GM19239 (cell line): ENCODE data around the gene ZFP3.
"Not testable (repeated sequence)": the region's sequence is repeated elsewhere in the genome, so short reads cannot be mapped to it uniquely, and the experiment has no call there.

ENCODE experiments used
- DNase-seq: peaks from one replicate; pipeline ENCODE4 v3.0.0; 2011; ENCODE audit warnings: low spot score; ENCODE audit not compliant: insufficient read length
- FAIRE-seq: peaks from 2 replicates; lab custom pipeline; 2011; peaks lifted over from hg19 to GRCh38; lab: Jason Lieb, UNC

ZFP3 gene

DNA sequence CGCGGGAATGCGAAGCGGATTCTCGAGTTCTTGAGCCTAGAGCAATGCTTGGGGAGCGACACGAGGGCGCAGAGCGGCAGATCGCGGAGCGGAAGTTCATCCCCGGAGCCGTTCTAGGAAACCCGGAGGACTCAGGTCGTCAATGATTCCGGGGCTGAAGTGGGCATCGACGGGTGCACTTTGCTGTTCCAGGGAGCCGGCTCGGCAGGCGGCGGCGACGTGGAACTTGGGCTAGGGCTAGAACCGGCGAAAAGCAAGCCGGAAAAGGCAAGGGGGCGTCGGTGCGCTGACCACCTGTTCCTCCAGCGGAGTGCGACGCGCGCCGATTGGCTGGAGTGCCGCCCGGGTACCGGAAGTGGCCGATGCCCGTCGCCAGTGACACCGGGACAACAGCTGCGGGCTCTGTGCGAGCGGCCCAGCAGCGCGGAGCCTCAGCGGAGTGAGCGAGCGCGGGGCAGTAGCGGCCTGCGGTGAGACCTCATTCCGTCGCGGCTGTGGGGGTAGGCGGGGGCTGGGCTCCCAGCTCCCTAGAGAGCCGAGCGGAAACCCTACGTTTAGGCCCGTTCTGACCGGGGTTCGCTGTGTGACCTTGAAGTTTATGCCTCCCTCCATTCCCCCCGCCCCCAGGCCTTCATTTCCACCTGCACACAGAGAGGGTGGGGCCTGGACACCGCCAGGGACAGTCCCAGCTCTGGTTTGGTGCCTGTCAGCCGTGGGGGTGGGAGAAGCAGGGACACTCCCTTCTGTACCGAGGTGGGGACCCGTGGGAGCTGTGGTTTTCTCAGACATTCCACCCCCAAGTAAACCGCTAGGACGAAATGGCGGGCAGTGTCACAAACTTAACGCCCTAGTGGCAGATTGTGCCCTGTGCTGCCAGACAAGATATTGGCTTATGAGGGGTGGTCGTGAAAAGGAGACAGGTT lies at the start of gene ZFP3:
TSS of gene ZFP3 (plus strand) at position 362 of the 923 bp plus-strand sequence. CDS start 13,038 bp downstream, outside the sequence.
- FAIRE-seq (peak; percentile 93), DNase-seq (peak; percentile 81)

DNA sequence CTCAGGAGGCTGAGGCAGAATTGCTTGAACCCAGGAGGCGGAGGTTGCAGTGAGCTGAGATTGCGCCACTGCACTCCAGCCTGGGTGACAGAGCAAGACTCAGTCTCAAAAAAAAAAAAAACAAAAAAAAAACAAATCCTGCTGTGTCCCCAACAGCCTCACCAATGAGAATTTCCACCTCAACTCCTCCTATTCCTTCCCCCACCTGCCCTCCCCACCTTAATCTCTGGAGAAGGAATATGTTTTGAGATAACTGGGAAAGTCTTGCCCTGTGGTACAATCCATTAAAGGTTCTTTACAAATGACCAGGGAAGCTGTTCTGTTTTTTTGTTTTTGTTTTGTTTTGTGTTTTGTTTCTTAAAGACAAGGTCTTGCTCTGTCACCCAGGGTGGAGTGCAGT lies 48.1 kb upstream of the ZFP3 start:
- not testable (repeated sequence) for DNase-seq
- peak; percentile 37 for FAIRE-seq

DNA sequence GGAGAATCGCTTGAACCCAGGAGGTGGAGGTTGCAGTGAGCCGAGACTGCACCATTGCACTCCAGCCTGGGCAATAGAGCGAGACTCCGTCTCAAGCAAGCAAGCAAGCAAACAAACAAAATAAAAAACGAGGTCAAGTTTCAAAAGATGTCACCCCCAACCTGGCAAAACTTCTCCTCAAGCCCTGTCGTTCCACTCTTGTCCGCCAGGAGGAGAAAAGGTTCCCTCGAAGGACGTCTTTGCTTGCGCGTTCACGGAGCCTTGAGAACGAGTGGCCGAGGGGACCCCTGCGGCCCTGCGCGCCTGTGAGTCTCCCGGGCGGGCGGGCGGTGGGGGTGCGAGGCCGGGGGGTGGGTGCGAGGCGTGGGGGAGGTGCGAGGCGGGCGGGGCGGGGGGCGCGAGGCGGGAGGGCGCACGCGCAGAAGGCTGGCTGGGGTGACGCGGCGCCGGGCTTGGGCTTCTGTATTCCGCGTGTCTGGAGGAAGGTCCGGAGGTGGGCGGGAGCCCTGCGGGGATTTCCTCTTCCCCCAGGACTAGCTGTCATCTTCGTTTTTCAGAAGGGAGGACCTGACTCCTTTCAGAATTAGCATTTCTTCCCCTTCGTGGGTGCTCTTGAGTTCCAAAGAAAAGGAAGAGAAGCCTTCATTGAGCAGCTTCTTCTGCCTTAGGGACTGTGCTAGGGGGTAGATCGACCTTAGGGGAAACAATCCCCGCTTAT lies 46.7 kb upstream of the ZFP3 start:
- DNase-seq: peak; percentile 88
- FAIRE-seq: peak; percentile 98

DNA sequence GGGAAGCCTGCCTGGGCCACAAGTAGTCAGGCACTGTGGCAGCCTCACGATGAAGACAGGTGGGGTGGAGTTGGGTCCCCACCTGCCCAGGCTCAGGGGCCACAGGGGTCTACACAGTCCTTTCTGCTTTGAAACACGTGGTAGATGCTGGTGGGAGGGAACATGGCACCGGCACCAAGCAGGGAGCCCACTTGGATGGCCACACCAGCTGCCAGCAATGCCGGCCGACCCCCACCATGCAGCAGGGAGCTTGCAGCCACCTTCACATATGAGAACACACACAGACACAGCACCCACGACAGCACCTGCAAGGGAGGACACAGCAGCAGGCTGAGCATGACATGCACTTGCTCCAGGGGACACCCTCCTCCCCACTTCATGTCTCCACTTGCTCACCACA lies 45.4 kb upstream of the ZFP3 start:
- FAIRE-seq: no peak
- DNase-seq: no peak

DNA sequence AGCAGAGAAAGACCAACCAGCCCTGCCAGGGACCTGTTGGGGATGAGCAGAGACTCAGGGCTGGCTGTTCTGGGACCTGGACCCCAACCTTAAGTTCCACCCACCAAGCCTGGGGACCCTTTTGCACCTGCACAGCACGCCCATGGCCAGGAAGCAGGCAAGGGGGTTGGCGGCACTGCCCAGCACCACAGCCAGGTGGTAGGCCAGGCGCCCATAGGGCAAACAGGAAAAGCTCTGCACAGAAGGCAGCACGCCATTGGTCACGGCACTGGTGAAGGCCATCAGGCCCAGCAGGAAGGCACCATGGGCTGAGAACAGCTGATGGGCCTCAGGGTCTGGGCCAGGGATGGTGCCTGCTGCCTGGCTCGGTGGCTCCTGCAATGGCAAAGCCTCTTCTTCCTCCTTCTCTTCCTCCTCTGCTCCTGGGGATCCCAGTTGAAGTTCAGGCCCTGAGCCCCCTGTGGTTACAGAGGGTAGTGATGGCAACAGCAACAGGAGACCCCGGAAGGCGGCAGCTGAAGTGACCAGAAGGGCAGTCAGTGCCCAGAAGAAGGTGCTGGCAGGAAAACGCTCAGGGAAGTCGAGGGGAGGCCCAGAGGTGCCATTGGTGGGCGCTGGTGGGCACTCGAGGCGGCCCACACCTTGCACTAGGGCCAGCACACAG lies 44.8 kb upstream of the ZFP3 start:
- DNase-seq: no peak
- no peak for FAIRE-seq

DNA sequence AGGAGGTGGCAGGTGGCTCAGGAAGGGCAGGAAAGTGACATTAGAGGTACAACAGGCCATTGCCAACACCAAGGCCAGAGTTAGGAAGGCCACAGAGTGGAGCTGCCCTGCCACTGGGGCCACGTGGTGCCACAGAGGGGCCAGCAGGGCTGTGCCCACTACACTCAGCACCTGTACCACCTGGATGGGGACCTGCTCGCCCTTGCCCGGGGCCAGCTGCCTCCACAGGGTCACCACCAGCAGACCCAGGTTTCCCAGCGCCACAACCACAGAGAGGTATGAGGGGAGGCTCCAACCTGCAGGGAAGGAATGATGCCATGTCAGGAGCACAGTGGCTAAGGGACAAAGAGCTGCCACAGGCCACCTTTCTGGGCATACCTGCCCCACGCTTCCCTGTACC lies 44.2 kb upstream of the ZFP3 start:
- DNase-seq: no peak
- FAIRE-seq: no peak

DNA sequence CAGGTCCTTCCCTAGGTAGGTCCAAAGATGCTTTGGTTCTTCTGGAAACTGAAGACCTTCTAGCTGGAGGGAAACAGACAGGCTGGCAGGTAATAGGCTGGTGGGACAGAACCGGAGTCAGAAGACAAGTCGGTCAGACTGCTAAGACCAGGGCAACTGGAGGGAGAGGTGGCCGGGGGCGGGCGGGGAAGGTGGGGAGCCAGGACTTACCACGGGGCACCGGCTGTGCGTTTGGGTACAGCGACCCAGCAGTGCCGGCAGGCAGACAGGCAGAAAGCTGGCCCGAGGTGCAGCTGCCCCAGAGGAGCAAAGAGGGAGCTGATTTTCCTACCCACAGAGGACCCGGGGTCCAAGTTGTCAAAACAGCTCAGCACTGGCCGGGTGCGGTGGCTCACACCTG lies 43.6 kb upstream of the ZFP3 start:
- DNase-seq (no peak), FAIRE-seq (no peak)

DNA sequence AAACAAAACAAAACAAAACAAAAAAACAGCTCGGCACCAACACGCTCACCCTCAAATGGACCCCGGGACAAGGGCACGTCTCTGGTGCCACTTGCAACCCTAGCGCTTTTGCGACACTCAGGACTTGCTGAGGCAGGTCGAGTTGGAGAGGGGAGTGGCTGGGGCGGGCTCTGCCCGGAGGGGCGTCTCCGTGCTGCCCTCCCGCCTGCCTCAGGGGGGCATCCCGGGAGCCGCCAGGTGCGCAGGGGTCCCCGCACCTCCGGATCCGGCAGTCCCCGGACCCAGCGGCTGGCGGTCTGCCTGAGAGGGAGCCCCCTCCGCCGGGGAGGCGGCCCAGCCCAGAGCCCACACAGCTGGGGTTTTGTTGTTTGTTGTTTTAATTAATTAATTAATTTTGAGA lies 43.0 kb upstream of the ZFP3 start, which contains the start of gene SLC52A1:
TSS of gene SLC52A1 (minus strand) at position 112 of the 400 bp plus-strand sequence. CDS start 820 bp downstream, outside the sequence.
- DNase-seq: no peak
- FAIRE-seq: no peak

DNA sequence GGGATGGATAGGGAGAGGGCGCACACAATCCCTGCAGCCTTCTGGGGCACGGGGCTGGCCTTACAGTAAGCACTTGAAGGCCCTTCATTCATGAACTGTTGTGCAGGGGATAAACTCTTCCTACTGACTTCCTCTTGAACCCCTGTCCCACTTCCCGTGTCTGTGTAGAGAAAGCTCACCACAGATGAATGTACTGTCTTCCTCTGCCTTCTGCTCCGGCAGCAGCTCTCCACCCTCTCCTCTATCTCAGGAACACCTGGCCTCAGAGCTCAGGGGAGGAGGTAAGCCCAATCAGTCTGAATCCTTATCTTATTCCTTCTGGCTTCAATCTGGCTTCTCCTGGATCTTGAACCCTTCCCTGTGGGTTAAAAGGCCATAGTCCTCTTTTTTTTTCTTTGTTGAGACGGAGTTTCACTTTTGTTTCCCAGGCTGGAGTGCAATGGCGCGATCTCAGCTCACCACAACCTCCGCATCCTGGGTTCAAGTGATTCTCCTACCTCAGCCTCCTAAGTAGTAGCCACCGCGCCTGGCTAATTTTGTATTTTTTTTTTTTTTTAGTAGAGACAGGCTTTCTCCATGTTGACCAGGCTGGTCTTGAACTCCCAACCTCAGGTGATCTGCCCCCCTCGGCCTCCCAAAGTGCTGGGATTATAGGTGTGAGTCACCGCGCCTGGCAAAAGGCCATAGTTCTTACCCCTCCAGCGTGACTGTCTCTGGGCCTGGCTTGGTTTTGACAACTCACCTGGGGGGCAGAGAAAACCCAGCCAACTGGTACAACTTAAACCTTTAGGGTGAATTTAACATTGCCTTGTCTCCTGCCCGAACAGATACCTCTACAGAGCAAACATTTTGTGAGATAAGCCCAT lies 35.9 kb upstream of the ZFP3 start:
- FAIRE-seq: no peak
- DNase-seq: no peak

DNA sequence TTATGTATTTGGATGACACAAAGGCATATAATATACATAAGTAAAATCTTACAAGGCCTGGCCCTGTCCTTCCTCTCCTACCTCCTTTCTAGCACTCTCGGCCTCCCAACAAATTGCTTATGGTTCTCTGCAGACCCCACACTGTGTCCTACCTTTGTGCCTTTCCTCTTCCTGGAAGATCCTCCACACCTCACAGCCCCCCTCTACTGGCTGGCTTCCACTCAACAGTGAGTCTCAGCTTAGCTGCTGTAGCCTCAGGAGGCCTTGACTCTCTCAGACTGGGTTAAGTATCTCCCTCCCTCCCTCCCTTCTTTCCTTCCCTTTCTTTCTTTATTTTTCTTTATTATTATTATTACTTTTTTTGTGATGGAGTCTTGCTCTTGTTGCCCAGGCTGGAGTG lies 34.7 kb upstream of the ZFP3 start:
- FAIRE-seq: no peak

DNA sequence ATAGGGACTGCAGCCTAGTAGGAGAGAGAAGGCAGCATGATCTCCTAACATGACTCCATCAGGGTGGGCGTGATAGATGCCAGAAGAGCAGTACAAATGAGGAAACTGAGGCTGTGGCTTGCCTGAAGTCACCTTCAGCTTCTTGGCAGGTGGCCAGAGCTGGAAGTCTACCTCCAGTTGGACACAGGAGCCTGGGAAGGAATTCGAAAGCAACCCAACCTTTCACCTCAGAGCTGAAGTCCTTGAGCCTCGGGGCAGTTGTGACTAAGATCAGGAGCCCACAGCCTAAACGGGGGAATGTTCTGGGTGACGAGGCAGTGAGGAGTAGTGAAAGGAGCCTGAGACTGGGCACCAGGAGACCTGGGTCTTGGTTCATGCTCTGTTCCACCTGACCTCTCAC lies 33.6 kb upstream of the ZFP3 start:
- no peak for FAIRE-seq
- no peak for DNase-seq

More for the DNA sequence above, 34.7 kb upstream of the ZFP3 start:
- no peak for DNase-seq

DNA sequence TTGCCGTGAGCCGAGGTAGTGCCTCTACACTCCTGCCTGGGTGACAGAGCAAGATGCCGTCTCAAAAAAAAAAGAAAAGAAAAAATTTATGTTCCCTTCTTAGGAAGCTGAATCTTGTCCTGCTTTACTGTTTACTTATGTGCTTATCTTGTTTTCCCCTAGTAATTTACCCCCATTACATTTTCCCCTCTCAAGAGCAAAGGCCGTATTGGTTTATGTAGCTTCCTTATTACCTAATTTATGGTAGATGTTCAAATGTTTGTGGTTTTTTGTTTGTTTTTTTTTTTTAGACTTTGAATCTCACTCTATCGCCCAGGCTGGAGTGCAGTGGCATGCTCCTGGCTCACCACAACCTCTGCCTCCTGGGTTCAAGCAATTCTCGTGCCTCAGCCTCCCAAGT lies 32.8 kb upstream of the ZFP3 start:
- FAIRE-seq (no peak), DNase-seq (no peak)

DNA sequence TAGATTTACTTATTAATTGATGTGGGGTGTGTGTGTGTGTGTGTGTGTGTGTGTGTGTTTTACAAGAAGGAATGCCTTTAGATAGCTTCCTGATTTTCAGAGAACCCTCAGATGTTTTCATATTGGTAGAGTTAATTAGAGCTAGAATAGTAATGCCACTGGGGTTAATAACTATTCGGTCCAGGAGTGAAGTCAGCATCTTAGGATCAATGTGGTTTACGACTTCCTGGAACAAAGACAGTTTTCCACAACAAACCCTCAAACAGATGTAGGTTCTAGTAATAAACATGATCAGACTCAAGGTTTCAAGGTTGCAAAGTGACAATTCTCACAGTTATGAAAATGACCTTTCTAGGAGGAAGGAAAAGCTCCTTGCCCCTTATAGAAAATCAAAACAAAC lies 30.8 kb upstream of the ZFP3 start:
- DNase-seq: no peak

DNA sequence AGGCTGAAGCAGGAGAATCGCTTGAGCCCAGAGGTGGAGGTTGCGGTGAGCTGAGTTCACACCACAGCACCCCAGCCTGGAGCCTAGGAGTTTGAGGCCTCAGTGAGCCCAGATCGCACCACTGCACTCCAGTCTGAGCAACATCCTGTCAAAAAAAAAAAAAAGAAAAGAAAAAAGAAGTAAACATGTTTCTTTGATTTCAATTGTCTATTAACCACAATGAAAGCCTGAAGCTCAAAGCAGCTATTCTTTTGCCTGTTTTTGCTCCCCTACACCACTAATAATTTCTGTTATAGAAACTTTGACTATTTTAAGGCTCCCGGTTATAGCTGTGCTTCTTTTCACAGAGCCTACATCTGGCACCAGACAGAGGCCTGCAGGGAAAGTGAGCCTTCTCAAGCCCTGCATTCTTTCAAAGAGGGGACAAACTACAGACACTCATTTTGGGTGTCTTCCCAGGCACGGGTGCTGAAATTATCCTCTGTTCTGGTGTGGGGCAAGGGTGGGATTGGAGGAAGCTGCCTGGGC lies 28.9 kb upstream of the ZFP3 start:
- DNase-seq (no peak), FAIRE-seq (peak; percentile 72)

More for the DNA sequence above, 30.8 kb upstream of the ZFP3 start:
- no peak for FAIRE-seq

DNA sequence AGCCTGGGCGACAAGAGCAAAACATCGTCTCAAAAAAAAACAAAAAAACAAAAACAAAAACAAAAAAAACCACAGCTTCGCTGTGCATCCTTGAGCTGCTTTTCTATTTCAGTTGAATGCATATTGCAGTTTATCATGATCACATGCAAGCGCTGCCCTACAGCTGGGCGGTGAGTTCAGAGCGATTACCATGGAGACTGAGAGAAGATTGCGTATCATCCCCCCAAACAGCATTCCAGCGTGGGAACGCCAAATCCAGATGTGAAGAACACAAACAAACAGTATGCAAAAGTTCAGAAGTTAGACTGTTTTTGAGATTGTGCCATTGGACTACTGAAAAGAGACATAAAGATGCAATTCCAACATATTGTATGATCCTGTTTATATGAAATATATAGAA lies 28.0 kb upstream of the ZFP3 start:
- DNase-seq (no peak), FAIRE-seq (no peak)

DNA sequence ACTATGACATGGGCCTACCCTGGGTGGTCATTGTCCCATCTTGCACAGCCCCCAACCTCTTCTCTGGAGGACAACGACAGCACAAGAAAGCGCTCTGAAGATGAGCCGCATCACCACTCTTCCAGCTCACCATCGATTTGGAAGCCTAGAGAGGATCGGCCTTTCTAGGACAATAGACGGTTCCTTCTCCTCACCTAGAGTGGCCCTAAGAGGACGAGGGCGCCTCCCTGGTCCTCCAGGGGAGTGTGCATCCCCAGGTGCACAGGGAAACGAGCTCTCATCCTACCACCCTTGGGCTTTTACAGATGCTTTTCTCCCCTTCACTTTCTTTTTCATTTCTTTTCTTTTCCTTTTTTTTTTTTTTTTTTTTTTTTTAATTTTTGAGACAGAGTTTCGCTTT lies 22.7 kb upstream of the ZFP3 start:
- FAIRE-seq: no peak
- DNase-seq: no peak

DNA sequence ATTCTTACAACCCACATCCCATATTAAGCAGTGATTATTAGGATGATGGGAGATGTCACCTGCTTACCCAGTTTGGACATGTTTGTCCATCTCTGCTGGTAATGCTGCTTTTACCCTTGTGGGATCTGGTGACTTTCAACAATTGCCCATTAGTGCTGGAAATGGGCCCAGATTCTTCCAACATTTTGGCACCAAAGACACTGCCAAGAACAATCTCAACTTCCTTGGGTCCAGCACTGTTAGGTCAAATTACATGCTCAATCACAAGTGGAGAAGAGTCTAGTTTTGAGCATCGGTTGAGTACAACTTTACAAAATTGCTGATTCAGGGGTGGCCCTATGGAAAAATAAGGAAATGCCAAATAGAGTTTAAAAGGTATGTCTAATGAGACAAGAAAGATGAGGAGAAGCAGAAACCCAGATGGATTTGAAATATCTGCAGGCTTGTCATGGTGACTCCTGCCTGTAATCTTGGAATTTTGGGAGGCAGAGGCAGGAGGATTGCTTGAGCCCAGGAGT lies 13.0 kb upstream of the ZFP3 start:
- no peak for FAIRE-seq
- no peak for DNase-seq

DNA sequence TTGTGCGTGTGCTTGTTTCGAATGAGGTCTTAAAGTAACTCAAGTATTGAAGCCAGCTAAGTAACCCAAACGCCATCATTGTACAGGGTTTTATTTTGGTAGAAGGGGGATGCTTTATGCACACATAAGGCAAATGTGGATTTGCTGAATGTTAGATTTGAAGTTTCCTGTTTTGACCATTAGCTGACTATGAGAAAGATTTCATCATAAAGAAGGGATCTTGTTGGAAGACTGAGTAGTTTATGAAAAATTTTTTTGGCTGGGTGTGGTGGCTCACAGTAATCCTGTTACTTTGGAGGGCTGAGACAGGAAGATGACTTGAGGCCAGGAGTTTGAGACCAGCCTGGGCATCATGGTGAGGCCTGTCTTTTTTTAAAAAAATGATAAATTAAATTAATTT lies 10.0 kb upstream of the ZFP3 start:
- DNase-seq: no peak
- no peak for FAIRE-seq

DNA sequence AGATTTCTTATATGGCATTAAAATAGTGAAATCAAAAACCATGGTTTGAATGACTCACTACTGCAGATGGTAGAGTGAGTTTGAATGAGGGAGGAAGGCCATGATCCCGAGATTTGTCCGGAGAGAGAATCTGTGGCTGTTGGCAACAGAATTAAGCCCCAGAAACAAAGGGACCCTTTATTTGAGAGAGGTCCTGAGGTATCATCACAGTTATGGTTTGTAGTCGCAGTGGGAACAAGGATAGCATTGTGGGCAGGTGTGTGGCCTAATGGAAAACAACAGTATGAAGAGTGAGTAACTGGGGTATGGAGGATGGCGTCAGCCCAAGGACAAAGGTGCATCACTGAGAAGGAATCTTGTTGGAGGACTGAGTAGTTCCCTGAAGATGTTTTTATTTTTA lies 8.5 kb upstream of the ZFP3 start:
- DNase-seq (no peak), FAIRE-seq (no peak)
